Measurements from ENCODE around the gene CAMK4. TPM values are rescaled to one million over a fixed set of nuclear protein-coding genes. Genes with fewer than 3 reads are reported as not detected.

The CAMK4 gene
- total and polyA plus RNA-seq, 4 donors: 0.27 to 1.4 (median 1.2) TPM

GRCh38 chr5:111299067-111299481 is 74.9 kb downstream of the CAMK4 start:
- H3K4me3 ChIP-seq (ENCODE audit: low read depth in 1 of 3, low read length in 3 of 3): no peak overlapping the region
- H3K27me3 ChIP-seq (ENCODE audit: control insufficient read depth in 4 of 4, insufficient read depth in 4 of 4, low read length in 3 of 4): no peaks in the 10 kb centered on the region
- no peaks in the 10 kb centered on the region for H3K36me3 ChIP-seq (ENCODE audit: control insufficient read depth in 4 of 4, insufficient read depth in 3 of 4, low read depth in 1 of 4, low read length in 3 of 4)
- 90% methylated on average over 7 of the region's 7 CpGs for WGBS
- H3K27ac ChIP-seq (ENCODE audit: low read depth in 1 of 2, low read length in 2 of 2): no peak overlapping the region
- TF ChIP-seq EGR1 (IDR thresholded peaks at IDR 0.05; ENCODE audit: low read depth in 2 of 2) (no peak), SP1 (IDR thresholded peaks at IDR 0.05) (no peak), RAD21 (IDR thresholded peaks at IDR 0.05) (no peak), GABPA (IDR thresholded peaks at IDR 0.05 in 1 of 2, conservative IDR thresholded peaks at IDR 0.05 in 1 of 2) (no peak), FOXA2 (IDR thresholded peaks at IDR 0.05) (no peak), JUND (IDR thresholded peaks at IDR 0.05) (no peak), REST (IDR thresholded peaks at IDR 0.05) (no peak), HNF4A (conservative IDR thresholded peaks at IDR 0.05) (no peak), YY1 (IDR thresholded peaks at IDR 0.05) (no peak), HNF4G (IDR thresholded peaks at IDR 0.05) (no peak), ATF3 (IDR thresholded peaks at IDR 0.05) (no peak), RXRA (IDR thresholded peaks at IDR 0.05) (no peak), NR2F2 (IDR thresholded peaks at IDR 0.05) (no peak), FOXA1 (IDR thresholded peaks at IDR 0.05) (no peak)
- TF ChIP-seq, protein P1, sequence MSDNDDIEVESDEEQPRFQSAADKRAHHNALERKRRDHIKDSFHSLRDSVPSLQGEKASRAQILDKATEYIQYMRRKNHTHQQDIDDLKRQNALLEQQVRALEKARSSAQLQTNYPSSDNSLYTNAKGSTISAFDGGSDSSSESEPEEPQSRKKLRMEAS (IDR thresholded peaks at IDR 0.05): no peak
- TF ChIP-seq, protein P2, sequence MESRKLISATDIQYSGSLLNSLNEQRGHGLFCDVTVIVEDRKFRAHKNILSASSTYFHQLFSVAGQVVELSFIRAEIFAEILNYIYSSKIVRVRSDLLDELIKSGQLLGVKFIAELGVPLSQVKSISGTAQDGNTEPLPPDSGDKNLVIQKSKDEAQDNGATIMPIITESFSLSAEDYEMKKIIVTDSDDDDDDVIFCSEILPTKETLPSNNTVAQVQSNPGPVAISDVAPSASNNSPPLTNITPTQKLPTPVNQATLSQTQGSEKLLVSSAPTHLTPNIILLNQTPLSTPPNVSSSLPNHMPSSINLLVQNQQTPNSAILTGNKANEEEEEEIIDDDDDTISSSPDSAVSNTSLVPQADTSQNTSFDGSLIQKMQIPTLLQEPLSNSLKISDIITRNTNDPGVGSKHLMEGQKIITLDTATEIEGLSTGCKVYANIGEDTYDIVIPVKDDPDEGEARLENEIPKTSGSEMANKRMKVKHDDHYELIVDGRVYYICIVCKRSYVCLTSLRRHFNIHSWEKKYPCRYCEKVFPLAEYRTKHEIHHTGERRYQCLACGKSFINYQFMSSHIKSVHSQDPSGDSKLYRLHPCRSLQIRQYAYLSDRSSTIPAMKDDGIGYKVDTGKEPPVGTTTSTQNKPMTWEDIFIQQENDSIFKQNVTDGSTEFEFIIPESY (IDR thresholded peaks at IDR 0.05): no peak
- TF ChIP-seq, protein P3, sequence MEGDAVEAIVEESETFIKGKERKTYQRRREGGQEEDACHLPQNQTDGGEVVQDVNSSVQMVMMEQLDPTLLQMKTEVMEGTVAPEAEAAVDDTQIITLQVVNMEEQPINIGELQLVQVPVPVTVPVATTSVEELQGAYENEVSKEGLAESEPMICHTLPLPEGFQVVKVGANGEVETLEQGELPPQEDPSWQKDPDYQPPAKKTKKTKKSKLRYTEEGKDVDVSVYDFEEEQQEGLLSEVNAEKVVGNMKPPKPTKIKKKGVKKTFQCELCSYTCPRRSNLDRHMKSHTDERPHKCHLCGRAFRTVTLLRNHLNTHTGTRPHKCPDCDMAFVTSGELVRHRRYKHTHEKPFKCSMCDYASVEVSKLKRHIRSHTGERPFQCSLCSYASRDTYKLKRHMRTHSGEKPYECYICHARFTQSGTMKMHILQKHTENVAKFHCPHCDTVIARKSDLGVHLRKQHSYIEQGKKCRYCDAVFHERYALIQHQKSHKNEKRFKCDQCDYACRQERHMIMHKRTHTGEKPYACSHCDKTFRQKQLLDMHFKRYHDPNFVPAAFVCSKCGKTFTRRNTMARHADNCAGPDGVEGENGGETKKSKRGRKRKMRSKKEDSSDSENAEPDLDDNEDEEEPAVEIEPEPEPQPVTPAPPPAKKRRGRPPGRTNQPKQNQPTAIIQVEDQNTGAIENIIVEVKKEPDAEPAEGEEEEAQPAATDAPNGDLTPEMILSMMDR (IDR thresholded peaks at IDR 0.05; ENCODE audit: low read depth, low read length, missing input control): no peak
- no peaks in the 10 kb centered on the region for H3K9me3 ChIP-seq (ENCODE audit: control insufficient read depth in 4 of 4, low read length in 3 of 4)
- no peak overlapping the region for H3K9ac ChIP-seq (ENCODE audit: low read depth in 1 of 2, low read length in 2 of 2)
- H3K4me1 ChIP-seq (ENCODE audit: control insufficient read depth in 4 of 4, insufficient read depth in 4 of 4, low read length in 3 of 4): no peaks in the 10 kb centered on the region
- no peak for DNase-seq (ENCODE audit: low spot score)
